WTC11 (cell line): ENCODE measurements around the gene A1BG. TPM values are rescaled to one million over a fixed set of nuclear protein-coding genes. Genes with fewer than 3 reads are reported as not detected.
A peak's percentile ranks its signal among the peaks of the same experiment; 100 is the strongest.

Experiments
- ATAC-seq: fragments of 200-7000 bp; cut with Tn5 transposase; 2 replicates; pipeline ENCODE4 v1.10.0; 2021; ENCODE audit warnings: mild to moderate bottlenecking, moderate library complexity
- CTCF ChIA-PET: fragments of 300-600 bp; sonication (Branson Sonifier 250); formaldehyde crosslinking; loops from one replicate; lab custom pipeline; 2021; ENCODE audit warnings: antibody characterized with exemption; lab: Charles Lee
- POLR2A ChIA-PET: fragments of 350-600 bp; sonication (Branson Sonifier 250); formaldehyde crosslinking; loops from one replicate; lab custom pipeline; 2021; ENCODE audit warnings: antibody characterized with exemption; lab: Charles Lee
- DNase-seq: peaks from one replicate; pipeline ENCODE4 v3.0.0; 2021; ENCODE audit warnings: low spot score
- H3K27ac Mint-ChIP-seq: 2 replicates; pipeline ENCODE4 v1.8.0; 2021; ENCODE audit warnings: mixed read lengths
- H3K27me3 Mint-ChIP-seq: 2 replicates; pipeline ENCODE4 v1.8.0; 2021; ENCODE audit warnings: low read depth, mild to moderate bottlenecking, moderate library complexity, mixed read lengths
- H3K36me3 Mint-ChIP-seq: 2 replicates; pipeline ENCODE4 v1.8.0; 2021; ENCODE audit warnings: mixed read lengths
- H3K4me1 Mint-ChIP-seq: 2 replicates; pipeline ENCODE4 v1.8.0; 2022; ENCODE audit warnings: mixed read lengths
- H3K4me3 Mint-ChIP-seq: 2 replicates; pipeline ENCODE4 v1.8.0; 2021; ENCODE audit warnings: mild to moderate bottlenecking, moderate library complexity, mixed read lengths
- H3K9me3 Mint-ChIP-seq: 2 replicates; pipeline ENCODE4 v1.8.0; 2021; ENCODE audit warnings: mixed read lengths
- ATF2 ChIP-seq: sonication (generic); formaldehyde crosslinking; IDR thresholded peaks from 2 replicates; pipeline ENCODE4 v1.8.1; 2022; ENCODE audit warnings: low read depth, missing genetic modification reagents, borderline replicate concordance
- ATF3 ChIP-seq: sonication (generic); formaldehyde crosslinking; conservative IDR thresholded peaks from 2 replicates; pipeline ENCODE4 v1.8.1; 2022; ENCODE audit warnings: mild to moderate bottlenecking, missing genetic modification reagents
- ELF4 ChIP-seq: sonication (generic); formaldehyde crosslinking; IDR thresholded peaks from 2 replicates; pipeline ENCODE4 v1.8.1; 2022; ENCODE audit warnings: low read depth, mild to moderate bottlenecking, moderate library complexity, missing genetic modification reagents
- ERG ChIP-seq: fragments of 250-450 bp; sonication (Bioruptor Pico); IDR thresholded peaks from 2 replicates; pipeline ENCODE4 v1.8.0; 2021; ENCODE audit warnings: mild to moderate bottlenecking
- FOXK1 ChIP-seq: sonication (generic); formaldehyde crosslinking; IDR thresholded peaks from 2 replicates; pipeline ENCODE4 v1.8.0; 2022; ENCODE audit warnings: mild to moderate bottlenecking, moderate library complexity, missing genetic modification reagents
- FOXP1 ChIP-seq: sonication (generic); formaldehyde crosslinking; IDR thresholded peaks from 2 replicates; pipeline ENCODE4 v1.8.0; 2022; ENCODE audit warnings: missing genetic modification reagents, mild to moderate bottlenecking, moderate library complexity, borderline replicate concordance
- GTF2I ChIP-seq: fragments of 250-450 bp; sonication (Bioruptor Pico); conservative IDR thresholded peaks from 2 replicates; pipeline ENCODE4 v1.4.0; 2021; ENCODE audit warnings: mild to moderate bottlenecking
- HMGXB4 ChIP-seq: sonication (generic); formaldehyde crosslinking; IDR thresholded peaks from 2 replicates; pipeline ENCODE4 v1.8.1; 2023; ENCODE audit warnings: mild to moderate bottlenecking, moderate library complexity, missing genetic modification reagents
- KAT7 ChIP-seq: sonication (generic); formaldehyde crosslinking; IDR thresholded peaks from 2 replicates; pipeline ENCODE4 v1.8.1; 2023; ENCODE audit warnings: missing genetic modification reagents, mild to moderate bottlenecking, borderline replicate concordance
- MXD4 ChIP-seq: fragments of 250-450 bp; sonication (Bioruptor Pico); IDR thresholded peaks from 2 replicates; pipeline ENCODE4 v1.8.0; 2021; ENCODE audit warnings: mild to moderate bottlenecking, moderate library complexity, borderline replicate concordance
- NFE2L1 ChIP-seq: sonication (generic); formaldehyde crosslinking; IDR thresholded peaks from 2 replicates; pipeline ENCODE4 v1.8.1; 2023; ENCODE audit warnings: missing genetic modification reagents
- ZBTB43 ChIP-seq: sonication (generic); formaldehyde crosslinking; IDR thresholded peaks from 2 replicates; pipeline ENCODE4 v1.8.1; 2023; ENCODE audit warnings: mild to moderate bottlenecking, missing genetic modification reagents
- ZNF121 ChIP-seq: sonication (generic); formaldehyde crosslinking; IDR thresholded peaks from 2 replicates; pipeline ENCODE4 v1.8.0; 2023; ENCODE audit warnings: missing genetic modification reagents
- ZNF425 ChIP-seq: fragments of 250-450 bp; sonication (Bioruptor Pico); conservative IDR thresholded peaks from 2 replicates; pipeline ENCODE4 v1.9.0; 2021; ENCODE audit warnings: mild to moderate bottlenecking
- ZNF671 ChIP-seq: fragments of 250-450 bp; sonication (Bioruptor Pico); IDR thresholded peaks from 2 replicates; pipeline ENCODE4 v1.8.0; 2021; ENCODE audit warnings: mild to moderate bottlenecking
- total RNA-seq: library from RNA; stranded (reverse); gene quantifications from 3 replicates; pipeline ENCODE4 v1.2.3, GENCODE V29; 2021

A1BG gene
- total RNA-seq, 1 experiment from 2014 or later: 24.3 TPM

- Mint-ChIP-seq H3K4me1 (no peaks in the 10 kb centered on the region), H3K9me3 (no peaks in the 10 kb centered on the region), H3K27me3 (no peaks in the 10 kb centered on the region), H3K36me3 (no peaks in the 10 kb centered on the region), H3K4me3 (no peak overlapping the region), H3K27ac (no peak overlapping the region; the same call in 1 of the 2 replicates)
- ChIA-PET POLR2A (no interaction called here), CTCF (no interaction called here)
- ATAC-seq (no peak), DNase-seq (no peak)
- TF ChIP-seq ZBTB43 (CRISPR knock-in tag) (no peak), ATF2 (CRISPR knock-in tag) (no peak), KAT7 (CRISPR knock-in tag) (no peak), ATF3 (CRISPR knock-in tag) (no peak), NFE2L1 (no peak), GTF2I (CRISPR knock-in tag) (no peak), FOXP1 (CRISPR knock-in tag) (no peak), ZNF121 (no peak), ZNF425 (CRISPR knock-in tag) (no peak)
Measured at GRCh38 chr19:58366585-58367430, 13.5 kb upstream of the A1BG start.

- ChIA-PET POLR2A (interaction anchor here (0.8 to 2.9 kb wide), 2 partner anchors 16 to 17 kb away, joined by 3 to 25 read pairs; no protein-coding TSS in a partner anchor), CTCF (interaction anchor here (1.4 to 3.0 kb wide), 3 partner anchors 9 to 156 kb away, joined by 3 to 14 read pairs (median 5); partner anchors contain the start of gene ZBTB45)
- no peaks in the 10 kb centered on the region for H3K9me3 Mint-ChIP-seq
- H3K27ac Mint-ChIP-seq: no peak overlapping the region
- peak overlapping the region; percentile 16; the same call in 1 of the 2 replicates for H3K4me3 Mint-ChIP-seq
- no peaks in the 10 kb centered on the region for H3K36me3 Mint-ChIP-seq
- TF ChIP-seq ZNF671 (CRISPR knock-in tag) (no peak), FOXK1 (no peak), ELF4 (CRISPR knock-in tag) (no peak), MXD4 (CRISPR knock-in tag) (no peak)
- TF ChIP-seq, all 79 proteins: peak for 0
- no peak for DNase-seq
- Mint-ChIP-seq H3K27me3 (no peaks in the 10 kb centered on the region), H3K4me1 (0 out of 2 replicates have a peak, but pooled peaks cover 3% of the 10 kb centered on the region)
- ATAC-seq: no peak
Measured at GRCh38 chr19:58364146-58364545, 10.9 kb upstream of the A1BG start.

GRCh38 chr19:58362272-58362994 is 9.1 kb upstream of the A1BG start, which contains the start of gene ZNF497:
TSS of gene ZNF497 (minus strand) at chr19:58362751. CDS start at chr19:58357635, 5,116 bp downstream.
- ChIA-PET POLR2A (interaction anchor here (0.5 to 2.9 kb wide), 12 partner anchors 11 to 97 kb away, joined by 3 to 25 read pairs (median 4); partner anchors contain the start of genes RNF225, RPS5, ZNF324B and ZSCAN22), CTCF (interaction anchor here (0.5 to 3.0 kb wide), 14 partner anchors 9 to 158 kb away, joined by 3 to 22 read pairs (median 4); partner anchors contain the start of genes ZBTB45, ZNF324B and ZSCAN22)
- ATAC-seq (peak; percentile 93), DNase-seq (peak; percentile 98)
- Mint-ChIP-seq H3K27me3 (no peaks in the 10 kb centered on the region), H3K27ac (peak within 1 kb of the TSS; percentile 96), H3K9me3 (no peaks in the 10 kb centered on the region), H3K4me1 (peaks cover 6% of the 10 kb centered on the region; the same call in 1 of the 2 replicates), H3K4me3 (peak within 1 kb of the TSS; percentile 94), H3K36me3 (no peaks in the 10 kb centered on the region)
- peak; percentile 22; the same call in 1 of the 2 replicates for TF ChIP-seq HMGXB4
- no peak for TF ChIP-seq MXD4 (CRISPR knock-in tag)
- peak; percentile 16 for TF ChIP-seq FOXK1
- no peak for TF ChIP-seq ERG (CRISPR knock-in tag)
